Liver (tissue), 9 donors: ENCODE measurements around the gene CACNA2D1. TPM values are rescaled to one million over a fixed set of nuclear protein-coding genes. Genes with fewer than 3 reads are reported as not detected.

Experiments
- DNase-seq: peaks from one replicate; pipeline ENCODE4 v3.0.0-alpha.2; 2017; ENCODE audit warnings: low spot score
- H3K27ac ChIP-seq, 2 donors: one replicate each; pipeline ENCODE4 v1.7.0; 2013; ENCODE audit warnings: inconsistent platforms in 2 of 2, low read length in 2 of 2, control low read depth in 1 of 2, low read depth in 1 of 2, mild to moderate bottlenecking in 1 of 2
- H3K27me3 ChIP-seq, 4 donors: one replicate each; pipeline versions ENCODE4 v1.6.1 to v1.7.0; 2013; ENCODE audit warnings: low read length in 3 of 4, inconsistent platforms in 1 of 4, mild to moderate bottlenecking in 1 of 4, moderate library complexity in 1 of 4; ENCODE audit not compliant: control insufficient read depth in 4 of 4, insufficient read depth in 4 of 4
- H3K36me3 ChIP-seq, 4 donors: one replicate each; pipeline versions ENCODE4 v1.6.1 to v1.7.0; 2013; ENCODE audit warnings: low read length in 3 of 4, mild to moderate bottlenecking in 3 of 4, low read depth in 1 of 4, moderate library complexity in 1 of 4; ENCODE audit not compliant: control insufficient read depth in 4 of 4, insufficient read depth in 3 of 4
- H3K4me1 ChIP-seq, 4 donors: one replicate each; pipeline versions ENCODE4 v1.6.1 to v1.7.0; 2013; ENCODE audit warnings: low read length in 3 of 4, mild to moderate bottlenecking in 3 of 4, moderate library complexity in 1 of 4; ENCODE audit not compliant: control insufficient read depth in 4 of 4, insufficient read depth in 4 of 4
- H3K4me3 ChIP-seq, 3 donors: one replicate each; pipeline versions ENCODE4 v1.6.1 to v1.7.0; 2013; ENCODE audit warnings: low read length in 3 of 3, control low read depth in 1 of 3, low read depth in 1 of 3, mild to moderate bottlenecking in 1 of 3
- H3K9ac ChIP-seq, 2 donors: one replicate each; pipeline ENCODE4 v1.7.0; 2013; ENCODE audit warnings: low read length in 2 of 2, mild to moderate bottlenecking in 2 of 2, moderate library complexity in 2 of 2, control low read depth in 1 of 2, low read depth in 1 of 2
- H3K9me3 ChIP-seq, 4 donors: one replicate each; pipeline versions ENCODE4 v1.6.1 to v1.7.0; 2013; ENCODE audit warnings: low read length in 3 of 4; ENCODE audit not compliant: control insufficient read depth in 4 of 4
- EGR1 ChIP-seq, 2 donors: IDR thresholded peaks; 2 replicates each; pipeline ENCODE4 v1.6.1; 2016 to 2018; ENCODE audit warnings: antibody characterized with exemption in 2 of 2, low read depth in 2 of 2
- FOXA1 ChIP-seq: IDR thresholded peaks from 2 replicates; pipeline ENCODE4 v1.6.1; 2016; ENCODE audit warnings: antibody characterized with exemption
- FOXA2 ChIP-seq: IDR thresholded peaks from 2 replicates; pipeline ENCODE4 v1.6.1; 2016; ENCODE audit warnings: antibody characterized with exemption
- GABPA ChIP-seq, 2 donors: IDR thresholded peaks in 1 of 2; conservative IDR thresholded peaks in 1 of 2; 2 replicates each; pipeline ENCODE4 v1.6.1; 2016; ENCODE audit warnings: antibody characterized with exemption in 2 of 2, mild to moderate bottlenecking in 1 of 2, moderate library complexity in 1 of 2
- HNF4A ChIP-seq, 2 donors: conservative IDR thresholded peaks; 2 replicates each; pipeline ENCODE4 v1.6.1; 2016; ENCODE audit warnings: antibody characterized with exemption in 2 of 2, mild to moderate bottlenecking in 2 of 2
- HNF4G ChIP-seq: IDR thresholded peaks from 2 replicates; pipeline ENCODE4 v1.6.1; 2016; ENCODE audit warnings: antibody characterized with exemption
- JUND ChIP-seq, 2 donors: IDR thresholded peaks; 2 replicates each; pipeline ENCODE4 v1.6.1; 2016; ENCODE audit warnings: antibody characterized with exemption in 2 of 2
- NR2F2 ChIP-seq: IDR thresholded peaks from 2 replicates; pipeline ENCODE4 v1.6.1; 2016; ENCODE audit warnings: antibody characterized with exemption
- RAD21 ChIP-seq, 2 donors: IDR thresholded peaks; 2 replicates each; pipeline ENCODE4 v1.6.1; 2016; ENCODE audit warnings: antibody characterized with exemption in 2 of 2, mild to moderate bottlenecking in 2 of 2
- RXRA ChIP-seq, 2 donors: IDR thresholded peaks; 2 replicates each; pipeline ENCODE4 v1.6.1; 2017 to 2018; ENCODE audit warnings: antibody characterized with exemption in 2 of 2, mild to moderate bottlenecking in 1 of 2
- SP1 ChIP-seq: IDR thresholded peaks from 2 replicates; pipeline ENCODE4 v1.6.1; 2018; ENCODE audit warnings: antibody characterized with exemption, mild to moderate bottlenecking
- TAF1 ChIP-seq: conservative IDR thresholded peaks from 2 replicates; pipeline ENCODE4 v1.6.1; 2016; ENCODE audit warnings: antibody characterized with exemption, mild to moderate bottlenecking
- YY1 ChIP-seq: IDR thresholded peaks from 2 replicates; pipeline ENCODE4 v1.6.1; 2016; ENCODE audit warnings: antibody characterized with exemption, mild to moderate bottlenecking
- WGBS: extraction: QIAGEN DNeasy Blood & Tissue Kit; methylation state at CpG from one replicate; pipeline ENCODE4 v1.1.7; 2013; 5-methylcytosine and 5-hydroxymethylcytosine counted together
- polyA plus RNA-seq, 2 donors: library from polyadenylated mRNA; stranded (reverse) in 1 of 2; unstranded in 1 of 2; fragments of 200-250 nt in 1 of 2; fragments of >200 nt in 1 of 2; fragmentation: Nextera tagmentation in 1 of 2; extraction: Ambion mirVana in 1 of 2; gene quantifications; one replicate each; pipeline versions ENCODE4 v1.2.1 to v1.2.3, GENCODE V29; 2013 to 2015
- total RNA-seq, 2 donors: library from RNA; depleted of rRNA; stranded (reverse); fragments of >200 nt; gene quantifications; one replicate each; pipeline ENCODE4 v1.2.3, GENCODE V29; 2014
- TF ChIP-seq, protein P1 (sequence below): fragments of 150-350 bp; IDR thresholded peaks from 2 replicates; pipeline ENCODE4 v1.5.1; 2017; ENCODE audit warnings: improper control_type of control experiment, low read depth, low read length; ENCODE audit not compliant: missing input control
- TF ChIP-seq, protein P2 (sequence below): IDR thresholded peaks from 2 replicates; pipeline ENCODE4 v1.6.1; 2016; ENCODE audit warnings: antibody characterized with exemption
- TF ChIP-seq, protein P3 (sequence below): IDR thresholded peaks from 2 replicates; pipeline ENCODE4 v1.6.1; 2016; ENCODE audit warnings: antibody characterized with exemption
- TF ChIP-seq, protein P4 (sequence below): IDR thresholded peaks from 2 replicates; pipeline ENCODE4 v1.6.1; 2016; ENCODE audit warnings: antibody characterized with exemption, mild to moderate bottlenecking
- TF ChIP-seq, protein P5 (sequence below): IDR thresholded peaks from 2 replicates; pipeline ENCODE4 v1.6.1; 2016; ENCODE audit warnings: antibody characterized with exemption
- donor health status: healthy.
- donor health status: healthy.
- donor health status: healthy.
- donor health status: healthy.
- donor health status: healthy.

The CACNA2D1 gene
- total and polyA plus RNA-seq, 4 donors, result 0.42 to 2.3 (median 0.94) TPM

DNA sequence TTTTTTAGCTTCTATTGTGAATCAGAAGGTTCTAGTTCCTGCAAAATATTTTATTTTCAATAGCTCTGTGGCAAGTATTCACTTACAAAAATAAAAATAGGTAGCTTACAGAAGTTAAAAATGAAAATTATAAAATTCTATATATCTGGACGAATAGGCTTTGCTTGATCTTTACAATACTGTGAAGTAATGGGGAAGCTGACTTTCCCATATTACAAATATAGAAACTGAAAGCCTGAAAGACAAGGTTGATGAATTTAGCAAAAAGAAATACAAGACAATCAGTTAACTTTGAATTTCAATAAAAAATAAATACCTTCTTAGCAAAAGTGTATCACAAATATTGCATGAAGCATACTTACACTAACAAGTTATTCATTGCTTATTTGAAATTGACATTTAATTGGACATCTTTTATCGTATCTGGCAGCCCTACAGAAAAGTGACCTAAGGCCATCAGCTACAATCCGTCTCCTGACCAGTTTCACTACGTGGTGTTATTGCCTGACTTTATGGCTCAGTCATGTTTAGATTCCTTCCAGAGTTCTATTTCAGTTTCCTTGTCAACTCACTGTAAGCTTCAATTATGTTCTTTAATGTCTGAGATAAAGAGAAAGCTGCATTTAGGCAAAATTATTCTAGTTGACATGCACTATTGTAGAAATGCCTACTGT is 363.2 kb downstream of the CACNA2D1 start:
- TF ChIP-seq, protein P1, sequence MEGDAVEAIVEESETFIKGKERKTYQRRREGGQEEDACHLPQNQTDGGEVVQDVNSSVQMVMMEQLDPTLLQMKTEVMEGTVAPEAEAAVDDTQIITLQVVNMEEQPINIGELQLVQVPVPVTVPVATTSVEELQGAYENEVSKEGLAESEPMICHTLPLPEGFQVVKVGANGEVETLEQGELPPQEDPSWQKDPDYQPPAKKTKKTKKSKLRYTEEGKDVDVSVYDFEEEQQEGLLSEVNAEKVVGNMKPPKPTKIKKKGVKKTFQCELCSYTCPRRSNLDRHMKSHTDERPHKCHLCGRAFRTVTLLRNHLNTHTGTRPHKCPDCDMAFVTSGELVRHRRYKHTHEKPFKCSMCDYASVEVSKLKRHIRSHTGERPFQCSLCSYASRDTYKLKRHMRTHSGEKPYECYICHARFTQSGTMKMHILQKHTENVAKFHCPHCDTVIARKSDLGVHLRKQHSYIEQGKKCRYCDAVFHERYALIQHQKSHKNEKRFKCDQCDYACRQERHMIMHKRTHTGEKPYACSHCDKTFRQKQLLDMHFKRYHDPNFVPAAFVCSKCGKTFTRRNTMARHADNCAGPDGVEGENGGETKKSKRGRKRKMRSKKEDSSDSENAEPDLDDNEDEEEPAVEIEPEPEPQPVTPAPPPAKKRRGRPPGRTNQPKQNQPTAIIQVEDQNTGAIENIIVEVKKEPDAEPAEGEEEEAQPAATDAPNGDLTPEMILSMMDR, result no peak
- TF ChIP-seq SP1 (no peak), HNF4G (no peak), JUND (IDR thresholded peaks at IDR 0.05) (no peak), RAD21 (IDR thresholded peaks at IDR 0.05) (no peak), TAF1 (no peak), FOXA1 (no peak), GABPA (IDR thresholded peaks at IDR 0.05 in 1 of 2, conservative IDR thresholded peaks at IDR 0.05 in 1 of 2) (no peak), RXRA (IDR thresholded peaks at IDR 0.05) (no peak), EGR1 (IDR thresholded peaks at IDR 0.05; ENCODE audit: low read depth in 2 of 2) (no peak), NR2F2 (no peak), YY1 (no peak), FOXA2 (no peak), HNF4A (conservative IDR thresholded peaks at IDR 0.05) (no peak)
- TF ChIP-seq, protein P2, sequence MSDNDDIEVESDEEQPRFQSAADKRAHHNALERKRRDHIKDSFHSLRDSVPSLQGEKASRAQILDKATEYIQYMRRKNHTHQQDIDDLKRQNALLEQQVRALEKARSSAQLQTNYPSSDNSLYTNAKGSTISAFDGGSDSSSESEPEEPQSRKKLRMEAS, result no peak
- TF ChIP-seq, protein P3, sequence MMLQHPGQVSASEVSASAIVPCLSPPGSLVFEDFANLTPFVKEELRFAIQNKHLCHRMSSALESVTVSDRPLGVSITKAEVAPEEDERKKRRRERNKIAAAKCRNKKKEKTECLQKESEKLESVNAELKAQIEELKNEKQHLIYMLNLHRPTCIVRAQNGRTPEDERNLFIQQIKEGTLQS, result no peak
- TF ChIP-seq, protein P4, sequence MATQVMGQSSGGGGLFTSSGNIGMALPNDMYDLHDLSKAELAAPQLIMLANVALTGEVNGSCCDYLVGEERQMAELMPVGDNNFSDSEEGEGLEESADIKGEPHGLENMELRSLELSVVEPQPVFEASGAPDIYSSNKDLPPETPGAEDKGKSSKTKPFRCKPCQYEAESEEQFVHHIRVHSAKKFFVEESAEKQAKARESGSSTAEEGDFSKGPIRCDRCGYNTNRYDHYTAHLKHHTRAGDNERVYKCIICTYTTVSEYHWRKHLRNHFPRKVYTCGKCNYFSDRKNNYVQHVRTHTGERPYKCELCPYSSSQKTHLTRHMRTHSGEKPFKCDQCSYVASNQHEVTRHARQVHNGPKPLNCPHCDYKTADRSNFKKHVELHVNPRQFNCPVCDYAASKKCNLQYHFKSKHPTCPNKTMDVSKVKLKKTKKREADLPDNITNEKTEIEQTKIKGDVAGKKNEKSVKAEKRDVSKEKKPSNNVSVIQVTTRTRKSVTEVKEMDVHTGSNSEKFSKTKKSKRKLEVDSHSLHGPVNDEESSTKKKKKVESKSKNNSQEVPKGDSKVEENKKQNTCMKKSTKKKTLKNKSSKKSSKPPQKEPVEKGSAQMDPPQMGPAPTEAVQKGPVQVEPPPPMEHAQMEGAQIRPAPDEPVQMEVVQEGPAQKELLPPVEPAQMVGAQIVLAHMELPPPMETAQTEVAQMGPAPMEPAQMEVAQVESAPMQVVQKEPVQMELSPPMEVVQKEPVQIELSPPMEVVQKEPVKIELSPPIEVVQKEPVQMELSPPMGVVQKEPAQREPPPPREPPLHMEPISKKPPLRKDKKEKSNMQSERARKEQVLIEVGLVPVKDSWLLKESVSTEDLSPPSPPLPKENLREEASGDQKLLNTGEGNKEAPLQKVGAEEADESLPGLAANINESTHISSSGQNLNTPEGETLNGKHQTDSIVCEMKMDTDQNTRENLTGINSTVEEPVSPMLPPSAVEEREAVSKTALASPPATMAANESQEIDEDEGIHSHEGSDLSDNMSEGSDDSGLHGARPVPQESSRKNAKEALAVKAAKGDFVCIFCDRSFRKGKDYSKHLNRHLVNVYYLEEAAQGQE, result no peak
- TF ChIP-seq, protein P5, sequence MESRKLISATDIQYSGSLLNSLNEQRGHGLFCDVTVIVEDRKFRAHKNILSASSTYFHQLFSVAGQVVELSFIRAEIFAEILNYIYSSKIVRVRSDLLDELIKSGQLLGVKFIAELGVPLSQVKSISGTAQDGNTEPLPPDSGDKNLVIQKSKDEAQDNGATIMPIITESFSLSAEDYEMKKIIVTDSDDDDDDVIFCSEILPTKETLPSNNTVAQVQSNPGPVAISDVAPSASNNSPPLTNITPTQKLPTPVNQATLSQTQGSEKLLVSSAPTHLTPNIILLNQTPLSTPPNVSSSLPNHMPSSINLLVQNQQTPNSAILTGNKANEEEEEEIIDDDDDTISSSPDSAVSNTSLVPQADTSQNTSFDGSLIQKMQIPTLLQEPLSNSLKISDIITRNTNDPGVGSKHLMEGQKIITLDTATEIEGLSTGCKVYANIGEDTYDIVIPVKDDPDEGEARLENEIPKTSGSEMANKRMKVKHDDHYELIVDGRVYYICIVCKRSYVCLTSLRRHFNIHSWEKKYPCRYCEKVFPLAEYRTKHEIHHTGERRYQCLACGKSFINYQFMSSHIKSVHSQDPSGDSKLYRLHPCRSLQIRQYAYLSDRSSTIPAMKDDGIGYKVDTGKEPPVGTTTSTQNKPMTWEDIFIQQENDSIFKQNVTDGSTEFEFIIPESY, result no peak
- Histone ChIP-seq H3K27ac (no peak overlapping the region), H3K9me3 (no peaks in the 10 kb centered on the region), H3K27me3 (no peaks in the 10 kb centered on the region), H3K4me1 (no peaks in the 10 kb centered on the region), H3K9ac (no peak overlapping the region), H3K4me3 (no peak overlapping the region), H3K36me3 (no peaks in the 10 kb centered on the region)
- no peak for DNase-seq
- 56% methylated on average over 4 of the region's 4 CpGs for WGBS
